H9 (cell line): Measurements from ENCODE around the gene MDH1. TPM values are rescaled to one million over a fixed set of nuclear protein-coding genes. Genes with fewer than 3 reads are reported as not detected.
"Not testable (repeated sequence)": the region's sequence is repeated elsewhere in the genome, so short reads cannot be mapped to it uniquely, and the experiment has no call there.

ENCODE experiments used
- DNase-seq: peaks from one replicate; pipeline ENCODE4 v3.0.0-alpha.2; 2017
- H2AFZ ChIP-seq: one replicate; pipeline ENCODE4 v1.6.1; 2013; ENCODE audit warnings: mild to moderate bottlenecking, low read length, control low read depth, moderate library complexity
- H2AK5ac ChIP-seq: 2 replicates; pipeline ENCODE4 v1.6.1; 2013; ENCODE audit warnings: low read length, control low read depth, mixed read lengths; ENCODE audit not compliant: insufficient read length
- H2BK120ac ChIP-seq: one replicate; pipeline ENCODE4 v1.6.1; 2013; ENCODE audit warnings: low read depth, mild to moderate bottlenecking, low read length, control low read depth, inconsistent platforms; ENCODE audit not compliant: poor library complexity, severe bottlenecking
- H2BK12ac ChIP-seq: 2 replicates; pipeline ENCODE4 v1.6.1; 2013; ENCODE audit warnings: low read length, control low read depth, mixed read lengths, low read depth; ENCODE audit not compliant: insufficient read length
- H2BK15ac ChIP-seq: 2 replicates; pipeline ENCODE4 v1.6.1; 2013; ENCODE audit warnings: low read depth, low read length, control low read depth
- H2BK20ac ChIP-seq: one replicate; pipeline ENCODE4 v1.6.1; 2013; ENCODE audit warnings: low read depth, mild to moderate bottlenecking, low read length, control low read depth, inconsistent platforms; ENCODE audit not compliant: poor library complexity, severe bottlenecking
- H2BK5ac ChIP-seq: 2 replicates; pipeline ENCODE4 v1.6.1; 2013; ENCODE audit warnings: low read length, control low read depth, mixed read lengths; ENCODE audit not compliant: insufficient read length
- H3K14ac ChIP-seq: 2 replicates; pipeline ENCODE4 v1.6.1; 2013; ENCODE audit warnings: low read length, control low read depth; ENCODE audit not compliant: insufficient read depth
- H3K18ac ChIP-seq: 2 replicates; pipeline ENCODE4 v1.6.1; 2013; ENCODE audit warnings: low read depth, mild to moderate bottlenecking, mixed read lengths, low read length, control low read depth; ENCODE audit not compliant: insufficient read length
- H3K23ac ChIP-seq: 2 replicates; pipeline ENCODE4 v1.6.1; 2013; ENCODE audit warnings: low read length, control low read depth, mixed read lengths, low read depth; ENCODE audit not compliant: insufficient read length
- H3K23me2 ChIP-seq: 2 replicates; pipeline ENCODE4 v1.6.1; 2013; ENCODE audit warnings: low read depth, mild to moderate bottlenecking, mixed read lengths, low read length, control low read depth; ENCODE audit not compliant: insufficient read length, poor library complexity, severe bottlenecking
- H3K27ac ChIP-seq: 2 replicates; pipeline ENCODE4 v1.5.1; 2013; ENCODE audit warnings: low read length, control low read depth, mixed read lengths, low read depth; ENCODE audit not compliant: insufficient read length
- H3K27me3 ChIP-seq: 2 replicates; pipeline ENCODE4 v1.6.1; 2013; ENCODE audit warnings: low read length, control low read depth, inconsistent platforms; ENCODE audit not compliant: insufficient read depth
- H3K4ac ChIP-seq: 2 replicates; pipeline ENCODE4 v1.6.1; 2013; ENCODE audit warnings: low read depth, mild to moderate bottlenecking, control low read depth, inconsistent platforms, low read length, moderate library complexity
- H3K4me1 ChIP-seq: 2 replicates; pipeline ENCODE4 v1.6.1; 2013; ENCODE audit warnings: low read length, control low read depth, inconsistent platforms; ENCODE audit not compliant: insufficient read depth
- H3K4me2 ChIP-seq: 2 replicates; pipeline ENCODE4 v1.6.1; 2013; ENCODE audit warnings: low read length, control low read depth, mixed read lengths; ENCODE audit not compliant: insufficient read length, insufficient read depth
- H3K56ac ChIP-seq: 2 replicates; pipeline ENCODE4 v1.6.1; 2013; ENCODE audit warnings: low read depth, mild to moderate bottlenecking, mixed read lengths, low read length, control low read depth; ENCODE audit not compliant: insufficient read length
- H3K79me1 ChIP-seq: 2 replicates; pipeline ENCODE4 v1.6.1; 2013; ENCODE audit warnings: low read depth, mild to moderate bottlenecking, moderate library complexity, low read length, control low read depth, inconsistent platforms; ENCODE audit not compliant: insufficient read depth, poor library complexity, severe bottlenecking
- H3K79me2 ChIP-seq: 2 replicates; pipeline ENCODE4 v1.6.1; 2013; ENCODE audit warnings: low read length, control low read depth, inconsistent platforms; ENCODE audit not compliant: insufficient read depth
- H3K9ac ChIP-seq: 2 replicates; pipeline ENCODE4 v1.6.1; 2013; ENCODE audit warnings: low read length, control low read depth, mixed read lengths; ENCODE audit not compliant: insufficient read length; ENCODE audit errors: extremely low read depth
- H3K9me3 ChIP-seq: one replicate; pipeline ENCODE4 v1.6.1; 2013; ENCODE audit warnings: low read depth, low read length, inconsistent platforms; ENCODE audit not compliant: control insufficient read depth
- H3T11ph ChIP-seq: one replicate; pipeline ENCODE4 v1.6.1; 2013; ENCODE audit warnings: mild to moderate bottlenecking, low read length, control low read depth, inconsistent platforms
- H4K20me1 ChIP-seq: one replicate; pipeline ENCODE4 v1.6.1; 2013; ENCODE audit not compliant: control insufficient read depth, insufficient read length, insufficient read depth
- H4K5ac ChIP-seq: 2 replicates; pipeline ENCODE4 v1.6.1; 2013; ENCODE audit warnings: low read depth, mild to moderate bottlenecking, mixed read lengths, low read length, control low read depth; ENCODE audit not compliant: insufficient read length
- H4K8ac ChIP-seq: replicated peaks from 2 replicates; pipeline ENCODE4 v1.6.1; 2013; ENCODE audit warnings: low read length, control low read depth, mixed read lengths, low read depth; ENCODE audit not compliant: insufficient read length
- H4K91ac ChIP-seq: 2 replicates; pipeline ENCODE4 v1.6.1; 2013; ENCODE audit warnings: low read depth, mild to moderate bottlenecking, moderate library complexity, mixed read lengths, low read length, control low read depth; ENCODE audit not compliant: insufficient read length
- H3K27ac Mint-ChIP-seq, 3 experiments: 2 replicates in 2 of 3; 3 replicates in 1 of 3; pipeline ENCODE4 v1.8.0; 2020 to 2021; ENCODE audit warnings: mixed read lengths in 3 of 3, mild to moderate bottlenecking in 1 of 3, moderate library complexity in 1 of 3
- H3K27me3 Mint-ChIP-seq: 2 replicates; pipeline ENCODE4 v1.8.0; 2021; ENCODE audit warnings: low read depth, mild to moderate bottlenecking, moderate library complexity, mixed read lengths
- H3K36me3 Mint-ChIP-seq, 3 experiments: 2 replicates in 2 of 3; 3 replicates in 1 of 3; pipeline ENCODE4 v1.8.0; 2020 to 2021; ENCODE audit warnings: low read depth in 3 of 3, mixed read lengths in 3 of 3; ENCODE audit not compliant: insufficient read depth in 1 of 3
- H3K4me1 Mint-ChIP-seq, 2 experiments: 2 replicates each; pipeline ENCODE4 v1.8.0; 2020; ENCODE audit warnings: mixed read lengths in 2 of 2
- H3K4me3 Mint-ChIP-seq, 2 experiments: 2 replicates in 1 of 2; 3 replicates in 1 of 2; pipeline ENCODE4 v1.8.0; 2020 to 2021; ENCODE audit warnings: mild to moderate bottlenecking in 2 of 2, mixed read lengths in 2 of 2, moderate library complexity in 1 of 2
- H3K9me3 Mint-ChIP-seq, 2 experiments: 2 replicates in 1 of 2; 3 replicates in 1 of 2; pipeline ENCODE4 v1.8.0; 2020; ENCODE audit warnings: mild to moderate bottlenecking in 2 of 2, mixed read lengths in 2 of 2, moderate library complexity in 1 of 2
- CTCF ChIP-seq: fragments of 200-600 bp; sonication (generic); conservative IDR thresholded peaks from 3 replicates; pipeline ENCODE4 v1.8.0; 2021; ENCODE audit warnings: antibody characterized with exemption, mild to moderate bottlenecking
- WGBS: extraction: QIAGEN DNeasy Blood & Tissue Kit; methylation state at CpG from one replicate; pipeline ENCODE4 v1.1.7; 2013; ENCODE audit warnings: missing lambda C conversion rate, low lambda C conversion rate, mixed read lengths; ENCODE audit not compliant: insufficient read length; ENCODE audit errors: extremely low coverage; 5-methylcytosine and 5-hydroxymethylcytosine counted together
- total RNA-seq: library from RNA; stranded (reverse); gene quantifications from 2 replicates; pipeline ENCODE4 v1.2.1, GENCODE V29; 2021

Gene MDH1
- total RNA-seq, 1 experiment from 2014 or later: 324 TPM

- H3K4me2 ChIP-seq: no peak overlapping the region
- no CpG with 5 or more reads among the region's 31 CpGs for WGBS
- no peak overlapping the region for H2AK5ac ChIP-seq
- H4K8ac ChIP-seq: no peak overlapping the region
- no peak overlapping the region for H4K91ac ChIP-seq
- no peak for DNase-seq
- H3K4ac ChIP-seq: no peak overlapping the region
- H3K56ac ChIP-seq: no peak overlapping the region
- no peak overlapping the region for H3T11ph ChIP-seq
- H2BK5ac ChIP-seq: no peak overlapping the region
- Mint-ChIP-seq H3K4me3 (no peak overlapping the region), H3K27me3 (peaks cover 5% of the 10 kb centered on the region; the same call in 1 of the 2 replicates), H3K27ac (no peak overlapping the region), H3K36me3 (peaks cover 53 to 85% (median 69%) of the 10 kb centered on the region in 3 experiments), H3K9me3 (peaks cover 55 to 81% of the 10 kb centered on the region in 2 experiments), H3K4me1 (peaks cover 19 to 23% of the 10 kb centered on the region in 2 experiments)
- no peak overlapping the region for H2BK20ac ChIP-seq
- TF ChIP-seq CTCF: no peak
- H3K23ac ChIP-seq: no peak overlapping the region
- H3K18ac ChIP-seq: no peak overlapping the region
- no peak overlapping the region for H3K9ac ChIP-seq
- no peaks in the 10 kb centered on the region for H3K9me3 ChIP-seq
- no peak overlapping the region for H3K14ac ChIP-seq
- no peak overlapping the region for H2BK12ac ChIP-seq
- H2AFZ ChIP-seq: no peak overlapping the region
- H3K79me2 ChIP-seq: no peaks in the 10 kb centered on the region
- no peaks in the 10 kb centered on the region for H4K20me1 ChIP-seq
- no peaks in the 10 kb centered on the region for H3K27me3 ChIP-seq
- H4K5ac ChIP-seq: no peak overlapping the region
- peaks cover 4% of the 10 kb centered on the region; the same call in 1 of the 2 replicates for H3K4me1 ChIP-seq
- H2BK120ac ChIP-seq: no peak overlapping the region
- H3K23me2 ChIP-seq: no peaks in the 10 kb centered on the region
- H3K79me1 ChIP-seq: no peaks in the 10 kb centered on the region
- H2BK15ac ChIP-seq: no peak overlapping the region
- no peak overlapping the region for H3K27ac ChIP-seq
Observed at GRCh38 chr2:63622751-63623150, 34.0 kb downstream of the MDH1 start.

- not testable (repeated sequence) for H3K27ac Mint-ChIP-seq, H3K27me3 Mint-ChIP-seq, H2BK15ac ChIP-seq, H4K5ac ChIP-seq, H3K79me2 ChIP-seq, H3K14ac ChIP-seq, H3K56ac ChIP-seq, H3K4me2 ChIP-seq, H4K91ac ChIP-seq, H3K4me3 Mint-ChIP-seq, H3K9me3 ChIP-seq, H4K20me1 ChIP-seq, H2AFZ ChIP-seq, H3K27ac ChIP-seq, H2BK120ac ChIP-seq, H4K8ac ChIP-seq, H3K79me1 ChIP-seq, H3K4ac ChIP-seq, H2AK5ac ChIP-seq, H3T11ph ChIP-seq, H3K18ac ChIP-seq, H3K4me1 ChIP-seq, H2BK12ac ChIP-seq, H3K23me2 ChIP-seq, H3K27me3 ChIP-seq, H3K23ac ChIP-seq, H2BK20ac ChIP-seq, DNase-seq, H3K9ac ChIP-seq, H2BK5ac ChIP-seq
- peaks cover 53 to 85% (median 69%) of the 10 kb centered on the region in 3 experiments for H3K36me3 Mint-ChIP-seq
- peaks cover 55 to 79% of the 10 kb centered on the region in 2 experiments for H3K9me3 Mint-ChIP-seq
- H3K4me1 Mint-ChIP-seq: peaks cover 9 to 13% of the 10 kb centered on the region in 2 experiments
- WGBS: no CpG with 5 or more reads among the region's 2 CpGs
Observed at GRCh38 chr2:63623763-63624162, 35.0 kb downstream of the MDH1 start.
